GM23248 (cell line): ENCODE data around the gene RYR3. TPM values are rescaled to one million over a fixed set of nuclear protein-coding genes. Genes with fewer than 3 reads are reported as not detected.
A peak's percentile ranks its signal among the peaks of the same experiment; 100 is the strongest.

ENCODE experiments used
- DNase-seq: peaks from one replicate; pipeline ENCODE4 v3.0.0-alpha.2; 2015
- H2AFZ ChIP-seq: fragments of 200-600 bp; sonication (generic); 2 replicates; pipeline ENCODE4 v1.6.1; 2016; ENCODE audit warnings: antibody characterized with exemption
- H3F3A ChIP-seq: fragments of 200-600 bp; sonication (generic); 2 replicates; pipeline ENCODE4 v1.6.1; 2016; ENCODE audit warnings: mild to moderate bottlenecking, antibody characterized with exemption, mixed run types; ENCODE audit not compliant: insufficient read depth
- H3K27ac ChIP-seq: fragments of 200-600 bp; sonication (generic); 2 replicates; pipeline ENCODE4 v1.5.1; 2016; ENCODE audit warnings: mild to moderate bottlenecking
- H3K27me3 ChIP-seq: fragments of 200-600 bp; sonication (generic); replicated peaks from 2 replicates; pipeline ENCODE4 v1.6.1; 2016; ENCODE audit warnings: mild to moderate bottlenecking; ENCODE audit not compliant: insufficient read depth
- H3K36me3 ChIP-seq: fragments of 200-600 bp; sonication (generic); 2 replicates; pipeline ENCODE4 v1.6.1; 2016; ENCODE audit warnings: low read depth, mild to moderate bottlenecking
- H3K4me1 ChIP-seq: fragments of 200-600 bp; sonication (generic); 2 replicates; pipeline ENCODE4 v1.6.1; 2016; ENCODE audit warnings: mild to moderate bottlenecking; ENCODE audit not compliant: insufficient read depth
- H3K4me2 ChIP-seq: fragments of 200-600 bp; sonication (generic); one replicate; pipeline ENCODE4 v1.6.1; 2016; ENCODE audit warnings: mild to moderate bottlenecking; ENCODE audit not compliant: unreplicated experiment
- H3K4me3 ChIP-seq: fragments of 200-600 bp; sonication (generic); 2 replicates; pipeline ENCODE4 v1.5.1; 2016; ENCODE audit warnings: mild to moderate bottlenecking
- H3K79me2 ChIP-seq: fragments of 200-600 bp; sonication (generic); 2 replicates; pipeline ENCODE4 v1.6.1; 2016; ENCODE audit warnings: mild to moderate bottlenecking; ENCODE audit not compliant: insufficient read depth
- H3K9ac ChIP-seq: fragments of 200-600 bp; sonication (generic); 2 replicates; pipeline ENCODE4 v1.6.1; 2016; ENCODE audit warnings: mild to moderate bottlenecking
- H3K9me2 ChIP-seq: fragments of 200-600 bp; sonication (generic); 2 replicates; pipeline ENCODE4 v1.6.1; 2016; ENCODE audit warnings: mixed run types, mild to moderate bottlenecking, moderate library complexity; ENCODE audit not compliant: insufficient read depth
- H3K9me3 ChIP-seq: fragments of 200-600 bp; sonication (generic); one replicate; pipeline ENCODE4 v1.6.1; 2017; ENCODE audit warnings: low read depth
- H4K20me1 ChIP-seq: fragments of 200-600 bp; sonication (generic); 2 replicates; pipeline ENCODE4 v1.6.0; 2016; ENCODE audit not compliant: insufficient read depth
- EZH2 ChIP-seq: fragments of 200-600 bp; sonication (generic); IDR thresholded peaks from 2 replicates; pipeline ENCODE4 v1.6.1; 2018; ENCODE audit warnings: antibody characterized with exemption, mild to moderate bottlenecking; ENCODE audit not compliant: insufficient read depth, poor library complexity, severe bottlenecking
- EZH2phosphoT487 ChIP-seq: fragments of 200-600 bp; sonication (generic); IDR thresholded peaks from 2 replicates; pipeline ENCODE4 v1.6.1; 2018; ENCODE audit warnings: antibody characterized with exemption, moderate library complexity, mild to moderate bottlenecking, low read depth; ENCODE audit not compliant: insufficient read depth
- WGBS, 2 experiments: methylation state at CpG; one replicate each; pipeline ENCODE4 v1.1.6; 2015 to 2017; ENCODE audit warnings: low lambda C conversion rate in 2 of 2, low coverage in 1 of 2; ENCODE audit errors: missing lambda C conversion rate in 2 of 2; 5-methylcytosine and 5-hydroxymethylcytosine counted together
- in situ Hi-C: fragments of 300-500 bp; cut with MboI; formaldehyde crosslinking; loops from 2 replicates; pipeline ENCODE4 v1.15.0; 2020
- polyA plus RNA-seq: library from polyadenylated mRNA; unstranded; fragments of >200 nt; fragmentation: Nextera tagmentation; extraction: Ambion mirVana; gene quantifications from 2 replicates; pipeline ENCODE4 v1.2.1, GENCODE V29; 2016
- small RNA-seq: library from RNA; depleted of rRNA; stranded (forward); fragments of <200 nt; gene quantifications from one replicate; pipeline ENCODE3, GENCODE V24; 2014; ENCODE audit warnings: low read depth, low replicate concordance
- total RNA-seq: library from RNA; depleted of rRNA; stranded (reverse); fragments of >200 nt; shearing (Covaris generic); gene quantifications from 2 replicates; pipeline ENCODE4 v1.2.3, GENCODE V29; 2014; rRNA removed

Gene RYR3
- total and polyA plus RNA-seq, 2 experiments from 2014 or later = 0.26 TPM; not detected in 1

GRCh38 chr15:33910741-33911140 lies 600.0 kb downstream of the RYR3 start:
- peak overlapping the region; percentile 48 for H3K27ac ChIP-seq
- H3K9ac ChIP-seq = 0 out of 2 replicates have a peak overlapping the region, but pooled peaks have one; percentile 7
- peaks cover 41% of the 10 kb centered on the region for H3K4me1 ChIP-seq
- WGBS, 2 experiments = 30 to 34% methylated on average over 3 of the region's 3 CpGs
- H2AFZ ChIP-seq = peak overlapping the region; percentile 35; the same call in 1 of the 2 replicates
- peak overlapping the region; percentile 43; the same call in 1 of the 2 replicates for H3K4me3 ChIP-seq
- peak overlapping the region; percentile 72 for H3K4me2 ChIP-seq
- H3K9me2 ChIP-seq = no peaks in the 10 kb centered on the region
- no peaks in the 10 kb centered on the region for H3K36me3 ChIP-seq
- DNase-seq = peak; percentile 75
- H4K20me1 ChIP-seq = no peaks in the 10 kb centered on the region
- peaks cover 9% of the 10 kb centered on the region; the same call in 1 of the 2 replicates for H3K79me2 ChIP-seq
- no peak for TF ChIP-seq EZH2phosphoT487
- TF ChIP-seq EZH2 = no peak
- no peaks in the 10 kb centered on the region for H3K27me3 ChIP-seq
- no peaks in the 10 kb centered on the region for H3K9me3 ChIP-seq
- in situ Hi-C loops = no loop called here
- H3F3A ChIP-seq = peaks cover 42% of the 10 kb centered on the region

- no peak overlapping the region for H3K4me2 ChIP-seq
- no peak overlapping the region for H3K4me3 ChIP-seq
- no peaks in the 10 kb centered on the region for H3K9me3 ChIP-seq
- peaks cover 36% of the 10 kb centered on the region for H3F3A ChIP-seq
- no peak overlapping the region for H3K27ac ChIP-seq
- in situ Hi-C loops = no loop called here
- no peak for DNase-seq
- TF ChIP-seq EZH2 = no peak
- no peak for TF ChIP-seq EZH2phosphoT487
- H3K79me2 ChIP-seq = peaks cover 18% of the 10 kb centered on the region; the same call in 1 of the 2 replicates
- no peaks in the 10 kb centered on the region for H4K20me1 ChIP-seq
- H3K36me3 ChIP-seq = no peaks in the 10 kb centered on the region
- H3K4me1 ChIP-seq = peaks cover 37% of the 10 kb centered on the region
- H3K9me2 ChIP-seq = no peaks in the 10 kb centered on the region
- no peak overlapping the region for H3K9ac ChIP-seq
- H2AFZ ChIP-seq = no peak overlapping the region
- no peaks in the 10 kb centered on the region for H3K27me3 ChIP-seq
These were observed 601.6 kb downstream of the RYR3 start for GRCh38 chr15:33912326-33912725.

- H3K4me2 ChIP-seq = no peak overlapping the region
- peak; percentile 26 for DNase-seq
- H3K27ac ChIP-seq = no peak overlapping the region
- no peaks in the 10 kb centered on the region for H3K36me3 ChIP-seq
- H4K20me1 ChIP-seq = no peaks in the 10 kb centered on the region
- no peaks in the 10 kb centered on the region for H3K9me2 ChIP-seq
- H3K79me2 ChIP-seq = peaks cover 18% of the 10 kb centered on the region; the same call in 1 of the 2 replicates
- H3K9me3 ChIP-seq = no peaks in the 10 kb centered on the region
- peaks cover 29% of the 10 kb centered on the region for H3K4me1 ChIP-seq
- no peak for TF ChIP-seq EZH2phosphoT487
- TF ChIP-seq EZH2 = no peak
- in situ Hi-C loops = no loop called here
- H2AFZ ChIP-seq = no peak overlapping the region
- no peak overlapping the region for H3K4me3 ChIP-seq
- H3K9ac ChIP-seq = no peak overlapping the region
- no peaks in the 10 kb centered on the region for H3K27me3 ChIP-seq
- 91 to 95% methylated on average over 1 of the region's 1 CpG for WGBS, 2 experiments
- peaks cover 28% of the 10 kb centered on the region for H3F3A ChIP-seq
These were observed 602.7 kb downstream of the RYR3 start for GRCh38 chr15:33913459-33913858.

Small RNAs within 50 kb of the gene (small RNA-seq; reads per million reads assigned to genes)
- not detected for gene RF00019

Other genes starting within 250 kb of the RYR3 start
- gene FMN1, start 116.3 kb upstream of the RYR3 start, total RNA-seq = 2.0 and 2.2 TPM in 2 replicates
- 0.93 and 1.4 TPM in 2 replicates for gene FMN1, start 116.3 kb upstream of the RYR3 start, polyA plus RNA-seq